IgD-negative memory B cell (primary cell): ENCODE results near the gene GJB6. TPM values are rescaled to one million over a fixed set of nuclear protein-coding genes. Genes with fewer than 3 reads are reported as not detected.

ENCODE experiments used
- H3K27ac Mint-ChIP-seq, 3 donors: one replicate each; pipeline ENCODE4 v1.8.0; 2020 to 2022; ENCODE audit warnings: mild to moderate bottlenecking in 3 of 3, mixed read lengths in 3 of 3, moderate library complexity in 1 of 3
- H3K27me3 Mint-ChIP-seq: one replicate; pipeline ENCODE4 v1.8.0; 2021; ENCODE audit warnings: mixed read lengths
- H3K36me3 Mint-ChIP-seq: one replicate; pipeline ENCODE4 v1.8.0; 2020; ENCODE audit warnings: mild to moderate bottlenecking, mixed read lengths
- H3K4me1 Mint-ChIP-seq, 3 donors: one replicate each; pipeline ENCODE4 v1.8.0; 2020 to 2022; ENCODE audit warnings: mixed read lengths in 3 of 3, mild to moderate bottlenecking in 1 of 3
- H3K4me3 Mint-ChIP-seq, 4 donors: one replicate each; pipeline ENCODE4 v1.8.0; 2020 to 2022; ENCODE audit warnings: mild to moderate bottlenecking in 4 of 4, mixed read lengths in 4 of 4, moderate library complexity in 3 of 4
- H3K9me3 Mint-ChIP-seq, 3 donors: one replicate each; pipeline ENCODE4 v1.8.0; 2020 to 2021; ENCODE audit warnings: mixed read lengths in 3 of 3, mild to moderate bottlenecking in 1 of 3
- polyA plus RNA-seq: library from polyadenylated mRNA; unstranded; fragments of 300-500 nt; fragmentation: Illumina TruSeq; gene quantifications from one replicate; pipeline ENCODE4 v1.2.3, GENCODE V29; 2021

The GJB6 gene
- polyA plus RNA-seq, 1 donor from 2014 or later, result not detected

GRCh38 chr13:20247403-20247802, 15.3 kb upstream of the GJB6 start:
- H3K36me3 Mint-ChIP-seq, result no peaks in the 10 kb centered on the region
- H3K4me1 Mint-ChIP-seq, result no peaks in the 10 kb centered on the region
- no peaks in the 10 kb centered on the region for H3K9me3 Mint-ChIP-seq
- H3K27ac Mint-ChIP-seq, result no peak overlapping the region
- H3K4me3 Mint-ChIP-seq, result no peak overlapping the region
- peaks cover 8% of the 10 kb centered on the region for H3K27me3 Mint-ChIP-seq

GRCh38 chr13:20241593-20241992, 9.5 kb upstream of the GJB6 start:
- Mint-ChIP-seq H3K36me3 (no peaks in the 10 kb centered on the region), H3K27me3 (peaks cover 8% of the 10 kb centered on the region), H3K4me1 (peaks cover 0 to 1% (median 0%) of the 10 kb centered on the region in 3 donors), H3K4me3 (no peak overlapping the region), H3K9me3 (peaks cover 0 to 7% (median 0%) of the 10 kb centered on the region in 3 donors), H3K27ac (no peak overlapping the region)

GRCh38 chr13:20239748-20240147, 7.6 kb upstream of the GJB6 start:
- Mint-ChIP-seq H3K4me3 (no peak overlapping the region), H3K4me1 (peaks cover 0 to 1% (median 0%) of the 10 kb centered on the region in 3 donors), H3K27me3 (peaks cover 15% of the 10 kb centered on the region), H3K27ac (no peak overlapping the region), H3K9me3 (peaks cover 0 to 7% (median 0%) of the 10 kb centered on the region in 3 donors), H3K36me3 (no peaks in the 10 kb centered on the region)

GRCh38 chr13:20232556-20233277, 598 bp upstream of the GJB6 start:
- Mint-ChIP-seq H3K4me1 (peaks cover 3 to 13% (median 9%) of the 10 kb centered on the region in 3 donors), H3K9me3 (no peaks in the 10 kb centered on the region), H3K27me3 (peaks cover 41% of the 10 kb centered on the region), H3K36me3 (no peaks in the 10 kb centered on the region), H3K27ac (no peak overlapping the region), H3K4me3 (no peak overlapping the region)

- Mint-ChIP-seq H3K9me3 (no peaks in the 10 kb centered on the region), H3K4me3 (peak overlapping the region in 3 of 4 donors; percentile 55 to 87 (median 83)), H3K4me1 (peaks cover 3 to 13% (median 9%) of the 10 kb centered on the region in 3 donors), H3K27me3 (peaks cover 47% of the 10 kb centered on the region), H3K36me3 (no peaks in the 10 kb centered on the region), H3K27ac (no peak overlapping the region)
Observed at GRCh38 chr13:20230913-20231838, 943 bp downstream of the GJB6 start.

GRCh38 chr13:20227730-20228129, 4.4 kb downstream of the GJB6 start:
- no peak overlapping the region for H3K27ac Mint-ChIP-seq
- no peak overlapping the region for H3K4me3 Mint-ChIP-seq
- H3K9me3 Mint-ChIP-seq, result no peaks in the 10 kb centered on the region
- no peaks in the 10 kb centered on the region for H3K36me3 Mint-ChIP-seq
- peaks cover 31% of the 10 kb centered on the region for H3K27me3 Mint-ChIP-seq
- peaks cover 3 to 9% (median 4%) of the 10 kb centered on the region in 3 donors for H3K4me1 Mint-ChIP-seq

GRCh38 chr13:20227288-20227687, 4.8 kb downstream of the GJB6 start:
- no peaks in the 10 kb centered on the region for H3K9me3 Mint-ChIP-seq
- no peak overlapping the region for H3K4me3 Mint-ChIP-seq
- H3K27me3 Mint-ChIP-seq, result peaks cover 30% of the 10 kb centered on the region
- no peaks in the 10 kb centered on the region for H3K36me3 Mint-ChIP-seq
- H3K27ac Mint-ChIP-seq, result no peak overlapping the region
- H3K4me1 Mint-ChIP-seq, result peaks cover 3 to 9% (median 4%) of the 10 kb centered on the region in 3 donors

- no peak overlapping the region for H3K4me3 Mint-ChIP-seq
- H3K27me3 Mint-ChIP-seq, result peaks cover 13% of the 10 kb centered on the region
- no peaks in the 10 kb centered on the region for H3K9me3 Mint-ChIP-seq
- H3K27ac Mint-ChIP-seq, result no peak overlapping the region
- no peaks in the 10 kb centered on the region for H3K36me3 Mint-ChIP-seq
- H3K4me1 Mint-ChIP-seq, result peaks cover 5 to 7% (median 6%) of the 10 kb centered on the region in 3 donors
Observed at GRCh38 chr13:20222553-20222952, 9.6 kb downstream of the GJB6 start.

- no peaks in the 10 kb centered on the region for H3K9me3 Mint-ChIP-seq
- no peak overlapping the region for H3K27ac Mint-ChIP-seq
- peaks cover 5 to 7% (median 6%) of the 10 kb centered on the region in 3 donors for H3K4me1 Mint-ChIP-seq
- H3K4me3 Mint-ChIP-seq, result no peak overlapping the region
- H3K36me3 Mint-ChIP-seq, result no peaks in the 10 kb centered on the region
- peaks cover 8% of the 10 kb centered on the region for H3K27me3 Mint-ChIP-seq
Observed at GRCh38 chr13:20221772-20222171, 10.3 kb downstream of the GJB6 start.

GRCh38 chr13:20219577-20219976, 12.5 kb downstream of the GJB6 start:
- Mint-ChIP-seq H3K36me3 (no peaks in the 10 kb centered on the region), H3K4me1 (peaks cover 5 to 7% (median 6%) of the 10 kb centered on the region in 3 donors), H3K27me3 (peaks cover 8% of the 10 kb centered on the region), H3K4me3 (peak overlapping the region in 1 of 4 donors; percentile 0), H3K27ac (peak overlapping the region in 1 of 3 donors; percentile 75), H3K9me3 (no peaks in the 10 kb centered on the region)

GRCh38 chr13:20217168-20217567, 15.0 kb downstream of the GJB6 start:
- Mint-ChIP-seq H3K9me3 (peaks cover 0 to 6% (median 1%) of the 10 kb centered on the region in 3 donors), H3K36me3 (no peaks in the 10 kb centered on the region), H3K27me3 (peaks cover 11% of the 10 kb centered on the region), H3K4me1 (peaks cover 5 to 7% (median 6%) of the 10 kb centered on the region in 3 donors), H3K27ac (no peak overlapping the region), H3K4me3 (no peak overlapping the region)

GRCh38 chr13:20209948-20210347, 22.2 kb downstream of the GJB6 start:
- Mint-ChIP-seq H3K4me3 (no peak overlapping the region), H3K36me3 (no peaks in the 10 kb centered on the region), H3K9me3 (peaks cover 0 to 6% (median 1%) of the 10 kb centered on the region in 3 donors)

GRCh38 chr13:20206698-20207235, 25.4 kb downstream of the GJB6 start:
- no peaks in the 10 kb centered on the region for H3K4me1 Mint-ChIP-seq
- H3K9me3 Mint-ChIP-seq, result peaks cover 0 to 1% (median 0%) of the 10 kb centered on the region in 3 donors
- no peak overlapping the region for H3K4me3 Mint-ChIP-seq
- peaks cover 5% of the 10 kb centered on the region for H3K27me3 Mint-ChIP-seq
- H3K36me3 Mint-ChIP-seq, result no peaks in the 10 kb centered on the region
- H3K27ac Mint-ChIP-seq, result peak overlapping the region in 1 of 3 donors; percentile 65

More at GRCh38 chr13:20209948-20210347, 22.2 kb downstream of the GJB6 start:
- H3K4me1 Mint-ChIP-seq, result no peaks in the 10 kb centered on the region
- H3K27me3 Mint-ChIP-seq, result peaks cover 11% of the 10 kb centered on the region
- no peak overlapping the region for H3K27ac Mint-ChIP-seq

GRCh38 chr13:20206065-20206697, 25.9 kb downstream of the GJB6 start:
- no peak overlapping the region for H3K27ac Mint-ChIP-seq
- peaks cover 0 to 4% (median 0%) of the 10 kb centered on the region in 3 donors for H3K9me3 Mint-ChIP-seq
- no peak overlapping the region for H3K4me3 Mint-ChIP-seq
- no peaks in the 10 kb centered on the region for H3K36me3 Mint-ChIP-seq
- H3K27me3 Mint-ChIP-seq, result peaks cover 5% of the 10 kb centered on the region
- H3K4me1 Mint-ChIP-seq, result no peaks in the 10 kb centered on the region
